B cell (primary cell): ENCODE measurements around the gene GRK3. TPM values are rescaled to one million over a fixed set of nuclear protein-coding genes. Genes with fewer than 3 reads are reported as not detected.

Experiments
- ATAC-seq: fragments of 200-7000 bp; cut with Tn5 transposase; one replicate; pipeline ENCODE4 v1.10.0; 2021; ENCODE audit warnings: low read depth, mild to moderate bottlenecking, moderate number of reproducible peaks, moderate library complexity
- CTCF ChIA-PET: fragments of 350-600 bp; sonication (Branson Sonifier 250); formaldehyde crosslinking; loops from one replicate; lab custom pipeline; 2021; ENCODE audit warnings: antibody characterized with exemption, inconsistent platforms; lab: Charles Lee
- POLR2A ChIA-PET: fragments of 350-600 bp; sonication (Branson Sonifier 250); formaldehyde crosslinking; loops from one replicate; lab custom pipeline; 2021; ENCODE audit warnings: antibody characterized with exemption; lab: Charles Lee
- DNase-seq: peaks from one replicate; pipeline ENCODE4 v3.0.0; 2013
- H2AFZ ChIP-seq: 2 replicates; pipeline ENCODE4 v1.6.1; 2012; ENCODE audit warnings: mild to moderate bottlenecking, low read depth, low read length; ENCODE audit not compliant: insufficient read depth, poor library complexity, severe bottlenecking
- H3K27ac ChIP-seq, 2 donors: 1 replicate in 1 of 2; 2 replicates in 1 of 2; pipeline ENCODE4 v1.5.1; 2012 to 2013; ENCODE audit warnings: low read length in 2 of 2, mild to moderate bottlenecking in 2 of 2, moderate library complexity in 1 of 2
- H3K27me3 ChIP-seq, 4 experiments: fragments of 200-600 bp in 1 of 4; sonication (generic) in 1 of 4; replicated peaks in 1 of 4; 1 replicate in 2 of 4; 2 replicates in 2 of 4; pipeline versions ENCODE4 v1.6.1 to v1.7.0; 2013 to 2016; ENCODE audit warnings: low read length in 3 of 4, mild to moderate bottlenecking in 2 of 4, mixed read lengths in 1 of 4, moderate library complexity in 1 of 4; ENCODE audit not compliant: insufficient read depth in 4 of 4, control insufficient read depth in 3 of 4; ENCODE audit errors: control extremely low read depth in 1 of 4
- H3K36me3 ChIP-seq, 2 experiments: replicated peaks in 1 of 2; 1 replicate in 1 of 2; 2 replicates in 1 of 2; pipeline versions ENCODE4 v1.6.1 to v1.7.1; 2013; ENCODE audit warnings: low read length in 1 of 2; ENCODE audit not compliant: insufficient read depth in 2 of 2, control insufficient read depth in 1 of 2; ENCODE audit errors: control extremely low read depth in 1 of 2, extremely low read depth in 1 of 2
- H3K4me1 ChIP-seq, 2 donors: fragments of 200-600 bp in 1 of 2; sonication (generic) in 1 of 2; 1 replicate in 1 of 2; 2 replicates in 1 of 2; pipeline versions ENCODE4 v1.5.1 to v1.6.1; 2013 to 2017; ENCODE audit warnings: low read length in 2 of 2; ENCODE audit not compliant: control insufficient read depth in 2 of 2, insufficient read depth in 2 of 2
- H3K4me2 ChIP-seq: replicated peaks from 2 replicates; pipeline ENCODE3; 2012; ENCODE audit warnings: mild to moderate bottlenecking, low read depth, low read length; ENCODE audit not compliant: poor library complexity, severe bottlenecking
- H3K4me3 ChIP-seq, 5 experiments: fragments of 200-600 bp in 1 of 5; sonication (generic) in 1 of 5; 1 replicate in 3 of 5; 2 replicates in 2 of 5; pipeline versions ENCODE4 v1.5.1 to v1.7.0; 2011 to 2016; ENCODE audit warnings: low read length in 4 of 5, mild to moderate bottlenecking in 4 of 5, low read depth in 2 of 5, control low read depth in 1 of 5, moderate library complexity in 1 of 5; ENCODE audit not compliant: insufficient read depth in 1 of 5; ENCODE audit errors: control extremely low read depth in 1 of 5, extremely low read depth in 1 of 5
- H3K79me2 ChIP-seq: fragments of 200-600 bp; sonication (generic); one replicate; pipeline ENCODE4 v1.6.0; 2016; ENCODE audit warnings: low read length; ENCODE audit not compliant: control insufficient read depth, insufficient read depth
- H3K9ac ChIP-seq: fragments of 200-600 bp; sonication (generic); 2 replicates; pipeline ENCODE4 v1.6.1; 2017; ENCODE audit warnings: mild to moderate bottlenecking, low read length, moderate library complexity
- H3K9me3 ChIP-seq, 3 donors: one replicate each; pipeline versions ENCODE4 v1.6.1 to v1.7.1; 2013; ENCODE audit warnings: low read length in 2 of 3; ENCODE audit not compliant: control insufficient read depth in 2 of 3, insufficient read depth in 1 of 3; ENCODE audit errors: control extremely low read depth in 1 of 3
- H4K20me1 ChIP-seq: 2 replicates; pipeline ENCODE4 v1.6.0; 2012; ENCODE audit warnings: mild to moderate bottlenecking, low read length; ENCODE audit not compliant: insufficient read depth, control insufficient read depth, poor library complexity, severe bottlenecking
- H3K27ac Mint-ChIP-seq: one replicate; pipeline ENCODE4 v1.8.0; 2021; ENCODE audit warnings: mixed read lengths
- H3K27me3 Mint-ChIP-seq: one replicate; pipeline ENCODE4 v1.8.0; 2021; ENCODE audit warnings: mixed read lengths
- H3K4me1 Mint-ChIP-seq: one replicate; pipeline ENCODE4 v1.8.0; 2021; ENCODE audit warnings: mixed read lengths
- H3K4me3 Mint-ChIP-seq: one replicate; pipeline ENCODE4 v1.8.0; 2021; ENCODE audit warnings: mixed read lengths
- H3K9me3 Mint-ChIP-seq: one replicate; pipeline ENCODE4 v1.8.0; 2022; ENCODE audit warnings: mixed read lengths; ENCODE audit not compliant: insufficient read depth
- CTCF ChIP-seq: fragments of 200-600 bp; IDR thresholded peaks from one replicate; pipeline ENCODE4 v1.8.0; 2022; ENCODE audit warnings: antibody characterized with exemption, mild to moderate bottlenecking
- EZH2 ChIP-seq: IDR thresholded peaks from 2 replicates; pipeline ENCODE4 v1.6.1; 2012; ENCODE audit warnings: borderline replicate concordance, low read depth, mild to moderate bottlenecking, moderate library complexity, low read length; ENCODE audit not compliant: insufficient read depth, poor library complexity, severe bottlenecking
- WGBS: methylation state at CpG from one replicate; pipeline ENCODE4 v1.1.5; 2013; ENCODE audit warnings: missing lambda C conversion rate; ENCODE audit not compliant: insufficient coverage; 5-methylcytosine and 5-hydroxymethylcytosine counted together
- intact Hi-C: fragments of 100-400 bp; cut with micrococcal nuclease; formaldehyde crosslinking; loops from one replicate; pipeline ENCODE4 v1.10.0; 2022
- polyA plus RNA-seq: library from polyadenylated mRNA; depleted of rRNA; stranded (reverse); fragments of >200 nt; gene quantifications from 2 replicates; pipeline ENCODE4 v1.2.3, GENCODE V29; 2012
- total RNA-seq, 2 donors: library from RNA; stranded (reverse); fragments of 120-200 nt in 1 of 2; gene quantifications; 1 replicate in 1 of 2; 2 replicates in 1 of 2; pipeline versions ENCODE4 v1.2.3 to v1.2.4, GENCODE V29; 2013 to 2022

GRK3 gene
- total and polyA plus RNA-seq, 2 donors (not counting 1 experiment from before 2014, with no cell fraction given): 17.6 to 61.0 TPM

- no peaks in the 10 kb centered on the region for H3K4me1 Mint-ChIP-seq
- H3K9me3 Mint-ChIP-seq: no peaks in the 10 kb centered on the region
- peaks cover 0 to 7% (median 3%) of the 10 kb centered on the region in 4 experiments for H3K27me3 ChIP-seq
- no peak within 1 kb of the TSS for H3K4me2 ChIP-seq
- H3K9me3 ChIP-seq: no peaks in the 10 kb centered on the region
- CTCF ChIA-PET: interaction anchor here (0.7 to 1.2 kb wide), 2 partner anchors 40 to 379 kb away, joined by 3 read pairs; no protein-coding TSS in a partner anchor
- H3K27ac ChIP-seq: no peak within 1 kb of the TSS
- no peak within 1 kb of the TSS for H3K9ac ChIP-seq
- no peak for ATAC-seq
- H3K27me3 Mint-ChIP-seq: peaks cover 29% of the 10 kb centered on the region
- H3K4me3 Mint-ChIP-seq: no peak within 1 kb of the TSS
- POLR2A ChIA-PET: no interaction called here
- H3K36me3 ChIP-seq: no peaks in the 10 kb centered on the region
- intact Hi-C loops: no loop called here
- H4K20me1 ChIP-seq: no peaks in the 10 kb centered on the region
- DNase-seq: no peak
- H3K4me3 ChIP-seq: no peak within 1 kb of the TSS
- WGBS: 90% methylated on average over 30 of the region's 36 CpGs
- no peaks in the 10 kb centered on the region for H3K4me1 ChIP-seq
- no peaks in the 10 kb centered on the region for H3K79me2 ChIP-seq
- no peak within 1 kb of the TSS for H3K27ac Mint-ChIP-seq
- TF ChIP-seq CTCF (no peak), EZH2 (no peak)
- no peak within 1 kb of the TSS for H2AFZ ChIP-seq
Observed at GRCh38 chr22:25741692-25742626, 177.5 kb downstream of the GRK3 start, which contains the start of gene MYO18B. Gene MYO18B, plus strand, starts transcription at chr22:25742188. Its CDS starts 18,905 bp downstream, at chr22:25761093.
